HG02840 (cell line): ENCODE measurements around the gene GLS.

Source experiments
- ATAC-seq: cut with Tn5 transposase; IDR thresholded peaks from one replicate; pipeline ENCODE4 v1.9.1; 2021; ENCODE audit warnings: mild to moderate bottlenecking, moderate library complexity, moderate number of reproducible peaks; ENCODE audit not compliant: unreplicated experiment, low FRiP score

GLS gene

DNA sequence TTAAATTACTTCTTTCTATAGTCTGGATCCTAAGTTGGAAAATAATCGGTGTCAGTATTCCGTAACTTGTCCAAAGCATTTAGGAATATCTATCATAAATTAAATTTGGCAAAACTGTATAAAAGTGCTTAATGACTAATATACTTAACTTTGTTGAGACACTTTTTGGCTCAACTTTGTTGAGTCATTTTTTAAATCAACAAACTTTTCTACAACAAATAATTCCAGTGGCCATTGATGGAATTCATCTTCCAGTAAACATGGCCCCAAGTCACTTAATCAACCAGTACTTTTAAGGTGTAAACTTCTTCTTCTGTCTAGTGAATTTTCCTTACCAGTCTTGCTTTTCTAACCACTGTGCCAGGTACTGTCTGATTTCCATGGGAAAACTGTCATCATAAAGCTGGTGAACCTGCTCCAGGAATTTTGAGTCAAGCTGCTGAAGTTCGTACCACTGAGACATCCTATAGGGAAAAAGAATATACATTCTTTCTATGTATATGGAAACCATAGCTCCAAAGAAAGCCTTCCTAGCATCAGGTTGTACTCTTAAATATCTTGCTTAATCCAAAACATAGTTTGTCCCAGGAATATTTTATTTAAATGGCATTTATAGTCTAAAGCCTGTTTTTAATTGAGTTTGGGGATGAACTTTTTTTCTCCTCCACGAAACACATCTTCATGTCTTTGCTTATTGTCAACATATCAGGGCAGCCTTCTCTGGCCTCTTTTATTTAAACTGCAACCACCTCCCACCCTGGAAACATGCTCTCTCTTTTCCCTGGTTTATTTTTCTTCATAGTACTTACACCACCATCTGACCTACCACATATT lies 129.1 kb downstream of the GLS start:
- no peak for ATAC-seq

DNA sequence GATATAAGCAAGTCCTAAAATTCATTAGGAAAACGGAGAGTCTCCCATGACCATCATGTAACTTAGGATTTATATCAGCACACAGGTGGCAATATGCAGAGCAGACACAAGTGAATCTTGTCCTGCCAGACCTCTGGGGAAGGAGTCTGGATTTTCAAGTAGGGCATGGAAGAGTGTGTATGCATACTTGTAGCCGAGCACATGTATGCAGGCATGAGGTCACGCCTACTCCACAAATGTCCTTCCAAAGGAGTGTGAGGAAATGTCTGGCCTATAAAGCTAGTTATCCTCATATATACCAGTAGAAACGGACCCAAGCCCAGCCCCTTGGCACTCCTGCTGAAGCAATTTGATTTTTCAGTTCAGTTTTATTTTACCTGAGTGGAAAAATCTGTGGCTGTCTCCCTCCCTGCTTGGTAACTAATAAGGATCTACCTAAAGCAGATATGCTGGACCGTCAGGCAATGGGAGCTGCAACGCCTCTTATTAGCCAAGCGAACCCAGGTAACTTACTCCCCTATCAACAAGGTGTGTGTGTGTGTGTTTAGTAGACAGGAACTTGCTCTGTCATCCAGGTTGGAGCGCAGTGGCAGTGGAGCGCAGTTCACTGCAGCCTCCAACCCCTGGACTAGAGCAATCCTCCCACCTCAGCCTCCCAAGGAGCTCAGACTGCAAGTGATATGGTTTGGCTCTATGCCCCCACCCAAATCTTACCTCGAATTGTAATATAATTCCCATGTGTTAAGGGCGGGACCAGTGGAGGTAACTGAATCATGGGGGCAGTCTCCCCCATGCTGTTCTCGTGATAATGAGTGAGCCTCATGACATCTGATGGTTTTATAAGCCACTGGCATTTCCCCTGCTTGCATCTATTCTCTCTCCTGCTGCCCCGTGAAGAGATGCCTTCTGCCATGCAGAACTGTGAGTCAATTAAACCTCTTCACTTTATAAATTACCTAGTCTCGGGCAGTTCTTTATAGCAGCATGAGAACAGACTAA lies 130.6 kb downstream of the GLS start:
- ATAC-seq: no peak

DNA sequence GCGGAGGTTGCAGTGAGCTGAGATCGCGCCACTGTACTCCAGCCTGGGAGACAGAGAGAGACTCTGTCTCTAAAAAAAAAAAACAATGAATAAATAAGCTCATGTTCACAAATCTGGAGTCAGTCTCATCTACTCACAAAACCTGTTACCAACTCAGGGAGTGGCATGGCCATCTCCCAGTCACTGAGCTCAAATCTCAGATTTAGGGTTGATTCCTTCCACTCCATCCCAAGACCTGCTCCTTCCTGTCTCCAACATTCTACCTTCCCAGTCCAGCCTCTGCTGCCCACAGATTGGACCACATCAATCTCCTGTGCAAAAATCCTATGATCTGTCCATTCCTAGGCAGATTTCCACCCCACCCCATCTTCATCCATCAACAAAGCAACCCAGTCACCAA lies 131.7 kb downstream of the GLS start:
- no peak for ATAC-seq

DNA sequence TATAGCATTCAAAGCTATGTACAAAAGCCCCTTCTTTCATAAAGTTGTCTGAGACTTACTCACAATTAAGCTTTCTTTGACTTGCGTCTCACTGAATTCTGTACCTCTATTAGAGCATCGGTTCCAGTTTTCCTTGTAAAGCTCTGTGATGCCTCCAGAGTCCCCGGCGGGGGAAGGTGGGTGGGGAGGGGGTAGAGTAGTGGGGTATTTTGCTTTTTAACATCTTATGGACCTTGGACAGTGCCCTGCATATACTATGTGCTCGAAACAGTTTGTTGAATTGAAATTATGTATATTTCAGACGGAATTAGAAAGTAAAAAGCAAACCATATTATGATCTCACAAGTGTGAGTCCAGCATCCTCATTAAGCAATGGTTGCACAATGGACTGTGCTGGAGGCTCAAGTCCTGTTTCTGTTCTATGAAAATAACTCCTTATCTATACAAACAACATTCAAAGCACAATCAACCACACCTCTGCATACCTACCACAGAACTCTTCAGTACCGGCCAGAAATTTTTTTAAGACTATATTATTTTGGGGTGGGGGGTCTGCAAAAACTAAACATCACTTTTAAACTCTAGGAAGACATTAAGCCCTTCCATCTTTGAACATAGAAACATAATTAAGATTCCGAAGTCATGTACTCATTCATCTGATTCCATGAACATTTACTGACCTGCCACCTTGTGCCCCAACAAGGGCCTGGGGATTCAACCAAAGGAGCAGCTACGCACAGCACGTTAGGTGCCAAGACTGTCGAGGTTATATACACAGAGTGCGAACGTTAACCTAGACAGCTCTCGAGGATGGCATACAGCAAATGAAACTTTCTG lies 132.4 kb downstream of the GLS start:
- ATAC-seq: no peak

DNA sequence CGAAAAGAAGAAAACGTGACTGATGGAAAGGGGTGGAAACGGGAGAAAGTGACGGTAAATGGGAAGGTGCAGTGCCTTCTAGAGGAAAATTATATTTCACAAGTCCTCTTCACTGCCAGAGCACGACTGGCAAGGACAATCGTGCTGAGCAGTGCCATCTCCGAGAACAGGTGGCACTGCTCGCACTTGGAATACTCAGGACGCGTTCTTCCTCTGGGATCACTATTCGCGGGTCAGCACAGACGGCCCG lies 133.0 kb downstream of the GLS start:
- ATAC-seq: no peak

DNA sequence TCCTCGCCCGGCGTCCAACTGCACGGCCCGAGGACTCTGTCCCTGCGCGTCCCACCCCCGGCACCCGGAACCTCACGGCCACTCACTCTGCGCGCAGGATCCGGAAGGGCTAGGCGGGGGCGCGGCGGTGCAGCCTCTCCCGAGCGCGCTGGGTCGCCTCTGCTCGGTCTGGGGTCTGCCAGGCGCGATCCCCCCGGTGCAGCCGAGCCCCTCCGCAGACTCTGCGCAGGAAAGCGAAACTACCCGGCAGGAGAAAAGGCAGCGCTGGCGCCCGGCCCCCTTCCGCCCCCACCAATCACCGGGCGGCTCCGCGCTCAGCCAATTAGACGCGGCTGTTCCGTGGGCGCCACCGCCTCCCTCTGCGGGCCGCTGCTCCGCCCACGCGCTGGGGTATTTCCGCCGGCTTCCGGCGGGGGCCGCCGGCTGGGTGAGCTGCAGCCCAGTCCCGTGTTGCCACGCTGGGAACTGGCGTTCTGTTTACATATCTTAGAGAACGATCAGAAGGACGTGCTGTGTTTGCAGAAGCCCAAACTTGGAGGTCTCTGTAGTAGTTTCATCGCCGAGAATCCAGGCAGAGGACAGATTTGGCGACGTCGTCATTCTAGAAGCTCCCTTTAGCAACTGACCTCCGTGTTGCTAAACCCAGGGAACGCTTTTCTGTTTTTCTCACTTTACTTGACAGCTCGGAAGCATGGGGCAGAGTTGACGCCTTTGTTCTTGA lies 133.5 kb downstream of the GLS start, which contains the start of gene STAT1:
STAT1 (minus strand) TSS at position 240 of the 721 bp plus-strand sequence. CDS start 4,168 bp downstream, outside the sequence.
- ATAC-seq: peak; percentile 85

DNA sequence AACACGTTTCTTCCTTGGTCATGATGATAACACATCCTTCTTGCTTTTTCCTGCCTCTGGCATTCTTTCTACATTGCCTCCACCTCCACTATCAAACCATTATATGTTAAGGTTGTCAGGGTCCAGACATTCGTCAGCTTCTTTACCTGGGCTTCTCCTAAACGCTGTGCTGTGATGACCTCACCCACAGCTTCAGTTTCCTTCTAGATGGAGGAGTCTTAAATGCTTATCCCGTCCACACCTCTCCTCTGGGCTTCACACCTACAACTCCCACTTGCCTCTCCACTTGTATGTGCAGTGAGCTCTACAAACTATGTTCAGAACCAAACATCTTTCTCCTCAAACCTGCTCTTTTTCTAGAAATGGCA lies 134.0 kb downstream of the GLS start:
- peak; percentile 0 for ATAC-seq
